Measurements from ENCODE around the gene MATN1.

Gene MATN1

GRCh38 chr1:30755334-30755733, 31.9 kb upstream of the MATN1 start:
- H3K4me3 ChIP-seq (ENCODE audit: severe bottlenecking) = no peak overlapping the region
- H3K4me1 ChIP-seq (ENCODE audit: insufficient read depth, poor library complexity, severe bottlenecking) = peaks cover 22% of the 10 kb centered on the region
- no peaks in the 10 kb centered on the region for H3K27me3 ChIP-seq (ENCODE audit: insufficient read depth, poor library complexity, severe bottlenecking)
- H3K9me3 ChIP-seq (ENCODE audit: severe bottlenecking) = no peaks in the 10 kb centered on the region
- ATAC-seq (ENCODE audit: low read depth) (no peak), DNase-seq (ENCODE audit: low spot score) (no peak)
- no peaks in the 10 kb centered on the region for H3K36me3 ChIP-seq (ENCODE audit: low read depth)
- no peak for TF ChIP-seq CTCF (IDR thresholded peaks at IDR 0.05; ENCODE audit: poor library complexity, severe bottlenecking)
- H3K27ac ChIP-seq (ENCODE audit: poor library complexity, severe bottlenecking) = peak overlapping the region; percentile 60

- no peak overlapping the region for H3K27ac ChIP-seq (ENCODE audit: poor library complexity, severe bottlenecking)
Observed at GRCh38 chr1:30754684-30755171, 31.3 kb upstream of the MATN1 start.

GRCh38 chr1:30753660-30754123, 30.3 kb upstream of the MATN1 start:
- ATAC-seq (ENCODE audit: low read depth) = no peak
- DNase-seq (ENCODE audit: low spot score) = no peak
- no peaks in the 10 kb centered on the region for H3K27me3 ChIP-seq (ENCODE audit: insufficient read depth, poor library complexity, severe bottlenecking)
- H3K4me3 ChIP-seq (ENCODE audit: severe bottlenecking) = no peak overlapping the region
- H3K27ac ChIP-seq (ENCODE audit: poor library complexity, severe bottlenecking) = no peak overlapping the region
- no peaks in the 10 kb centered on the region for H3K9me3 ChIP-seq (ENCODE audit: severe bottlenecking)
- peaks cover 24% of the 10 kb centered on the region for H3K4me1 ChIP-seq (ENCODE audit: insufficient read depth, poor library complexity, severe bottlenecking)
- no peaks in the 10 kb centered on the region for H3K36me3 ChIP-seq (ENCODE audit: low read depth)
- TF ChIP-seq CTCF (IDR thresholded peaks at IDR 0.05; ENCODE audit: poor library complexity, severe bottlenecking) = no peak

More at GRCh38 chr1:30754684-30755171, 31.3 kb upstream of the MATN1 start:
- ATAC-seq (ENCODE audit: low read depth) (no peak), DNase-seq (ENCODE audit: low spot score) (no peak)
- no peaks in the 10 kb centered on the region for H3K27me3 ChIP-seq (ENCODE audit: insufficient read depth, poor library complexity, severe bottlenecking)
- H3K4me3 ChIP-seq (ENCODE audit: severe bottlenecking) = no peak overlapping the region
- H3K36me3 ChIP-seq (ENCODE audit: low read depth) = no peaks in the 10 kb centered on the region
- TF ChIP-seq CTCF (IDR thresholded peaks at IDR 0.05; ENCODE audit: poor library complexity, severe bottlenecking) = no peak
- H3K4me1 ChIP-seq (ENCODE audit: insufficient read depth, poor library complexity, severe bottlenecking) = peaks cover 22% of the 10 kb centered on the region
- no peaks in the 10 kb centered on the region for H3K9me3 ChIP-seq (ENCODE audit: severe bottlenecking)

GRCh38 chr1:30753118-30753517, 29.7 kb upstream of the MATN1 start:
- H3K27me3 ChIP-seq (ENCODE audit: insufficient read depth, poor library complexity, severe bottlenecking) = no peaks in the 10 kb centered on the region
- no peak overlapping the region for H3K4me3 ChIP-seq (ENCODE audit: severe bottlenecking)
- H3K9me3 ChIP-seq (ENCODE audit: severe bottlenecking) = no peaks in the 10 kb centered on the region
- no peaks in the 10 kb centered on the region for H3K36me3 ChIP-seq (ENCODE audit: low read depth)
- H3K27ac ChIP-seq (ENCODE audit: poor library complexity, severe bottlenecking) = no peak overlapping the region
- no peak for ATAC-seq (ENCODE audit: low read depth)
- DNase-seq (ENCODE audit: low spot score) = no peak
- peaks cover 30% of the 10 kb centered on the region for H3K4me1 ChIP-seq (ENCODE audit: insufficient read depth, poor library complexity, severe bottlenecking)
- no peak for TF ChIP-seq CTCF (IDR thresholded peaks at IDR 0.05; ENCODE audit: poor library complexity, severe bottlenecking)

GRCh38 chr1:30752651-30752908, 29.2 kb upstream of the MATN1 start:
- no peak overlapping the region for H3K27ac ChIP-seq (ENCODE audit: poor library complexity, severe bottlenecking)
- H3K36me3 ChIP-seq (ENCODE audit: low read depth) = no peaks in the 10 kb centered on the region
- peaks cover 33% of the 10 kb centered on the region for H3K4me1 ChIP-seq (ENCODE audit: insufficient read depth, poor library complexity, severe bottlenecking)
- ATAC-seq (ENCODE audit: low read depth) = no peak
- H3K9me3 ChIP-seq (ENCODE audit: severe bottlenecking) = no peaks in the 10 kb centered on the region
- H3K4me3 ChIP-seq (ENCODE audit: severe bottlenecking) = no peak overlapping the region
- DNase-seq (ENCODE audit: low spot score) = no peak
- TF ChIP-seq CTCF (IDR thresholded peaks at IDR 0.05; ENCODE audit: poor library complexity, severe bottlenecking) = no peak
- no peaks in the 10 kb centered on the region for H3K27me3 ChIP-seq (ENCODE audit: insufficient read depth, poor library complexity, severe bottlenecking)

Data from RWPE2 (cell line).